ENCODE results near the gene THAP4. TPM values are rescaled to one million over a fixed set of nuclear protein-coding genes. Genes with fewer than 3 reads are reported as not detected.
A peak's percentile ranks its signal among the peaks of the same experiment; 100 is the strongest.

The THAP4 gene
- total RNA-seq, 1 donor from 2014 or later = 61.0 TPM

GRCh38 chr2:241660593-241661213, 23.7 kb upstream of the THAP4 start:
- Mint-ChIP-seq H3K9me3 (ENCODE audit: low read depth) (no peaks in the 10 kb centered on the region), H3K36me3 (ENCODE audit: insufficient read depth) (peaks cover 23% of the 10 kb centered on the region), H3K27me3 (no peaks in the 10 kb centered on the region), H3K4me3 (ENCODE audit: low read depth) (no peak overlapping the region), H3K4me1 (ENCODE audit: low read depth) (peaks cover 6% of the 10 kb centered on the region), H3K27ac (no peak overlapping the region)
- DNase-seq (ENCODE audit: low spot score, unreplicated experiment) = no peak
- no peak for TF ChIP-seq CTCF (IDR thresholded peaks at IDR 0.05; ENCODE audit: unreplicated experiment)

- peak; percentile 62 for TF ChIP-seq CTCF (IDR thresholded peaks at IDR 0.05; ENCODE audit: unreplicated experiment)
- Mint-ChIP-seq H3K4me3 (ENCODE audit: low read depth) (no peak overlapping the region), H3K27ac (no peak overlapping the region), H3K36me3 (ENCODE audit: insufficient read depth) (peaks cover 23% of the 10 kb centered on the region), H3K9me3 (ENCODE audit: low read depth) (no peaks in the 10 kb centered on the region), H3K27me3 (no peaks in the 10 kb centered on the region), H3K4me1 (ENCODE audit: low read depth) (peaks cover 3% of the 10 kb centered on the region)
- DNase-seq (ENCODE audit: low spot score, unreplicated experiment) = peak; percentile 30
Measured at GRCh38 chr2:241659150-241659739, 22.3 kb upstream of the THAP4 start.

GRCh38 chr2:241658296-241658695, 21.3 kb upstream of the THAP4 start:
- H3K4me3 Mint-ChIP-seq (ENCODE audit: low read depth) = no peak overlapping the region
- H3K27me3 Mint-ChIP-seq = no peaks in the 10 kb centered on the region
- peaks cover 3% of the 10 kb centered on the region for H3K4me1 Mint-ChIP-seq (ENCODE audit: low read depth)
- no peak for TF ChIP-seq CTCF (IDR thresholded peaks at IDR 0.05; ENCODE audit: unreplicated experiment)
- DNase-seq (ENCODE audit: low spot score, unreplicated experiment) = no peak
- no peak overlapping the region for H3K27ac Mint-ChIP-seq
- H3K36me3 Mint-ChIP-seq (ENCODE audit: insufficient read depth) = peaks cover 23% of the 10 kb centered on the region
- no peaks in the 10 kb centered on the region for H3K9me3 Mint-ChIP-seq (ENCODE audit: low read depth)

GRCh38 chr2:241657786-241658254, 20.9 kb upstream of the THAP4 start:
- Mint-ChIP-seq H3K36me3 (ENCODE audit: insufficient read depth) (peaks cover 23% of the 10 kb centered on the region), H3K9me3 (ENCODE audit: low read depth) (no peaks in the 10 kb centered on the region), H3K27ac (no peak overlapping the region), H3K27me3 (no peaks in the 10 kb centered on the region), H3K4me3 (ENCODE audit: low read depth) (no peak overlapping the region), H3K4me1 (ENCODE audit: low read depth) (peaks cover 3% of the 10 kb centered on the region)
- no peak for DNase-seq (ENCODE audit: low spot score, unreplicated experiment)
- no peak for TF ChIP-seq CTCF (IDR thresholded peaks at IDR 0.05; ENCODE audit: unreplicated experiment)

- Mint-ChIP-seq H3K4me3 (ENCODE audit: low read depth) (no peak overlapping the region), H3K4me1 (ENCODE audit: low read depth) (no peaks in the 10 kb centered on the region), H3K27me3 (no peaks in the 10 kb centered on the region), H3K9me3 (ENCODE audit: low read depth) (no peaks in the 10 kb centered on the region), H3K27ac (no peak overlapping the region), H3K36me3 (ENCODE audit: insufficient read depth) (peaks cover 20% of the 10 kb centered on the region)
- DNase-seq (ENCODE audit: low spot score, unreplicated experiment) = no peak
- TF ChIP-seq CTCF (IDR thresholded peaks at IDR 0.05; ENCODE audit: unreplicated experiment) = no peak
Measured at GRCh38 chr2:241656190-241656741, 19.3 kb upstream of the THAP4 start.
